Body of pancreas (tissue), 4 donors: ENCODE data around the gene KRT74. TPM values are rescaled to one million over a fixed set of nuclear protein-coding genes. Genes with fewer than 3 reads are reported as not detected.

ENCODE experiments used
- ATAC-seq: fragments of 150-250 bp; one replicate; pipeline ENCODE4 v1.9.1; 2016
- DNase-seq, 4 donors: peaks; one replicate each; pipeline ENCODE4 v3.0.0-alpha.2; 2019
- H3K27ac ChIP-seq, 4 donors: fragments of 200-600 bp; sonication (generic); 1 replicate in 3 of 4; 2 replicates in 1 of 4; pipeline versions ENCODE4 v1.5.1 to v1.6.1; 2016 to 2019; ENCODE audit warnings: mild to moderate bottlenecking in 1 of 4, mixed read lengths in 1 of 4, moderate library complexity in 1 of 4
- H3K27me3 ChIP-seq, 2 donors: fragments of 200-600 bp; sonication (generic); one replicate each; pipeline ENCODE4 v1.6.0; 2016; ENCODE audit warnings: mild to moderate bottlenecking in 1 of 2
- H3K36me3 ChIP-seq, 2 donors: fragments of 200-600 bp; sonication (generic); replicated peaks in 1 of 2; 2 replicates each; pipeline ENCODE4 v1.5.1; 2016; ENCODE audit warnings: low read depth in 2 of 2; ENCODE audit not compliant: insufficient read depth in 1 of 2
- H3K4me1 ChIP-seq: fragments of 200-600 bp; sonication (generic); one replicate; pipeline ENCODE4 v1.6.0; 2016
- H3K4me3 ChIP-seq, 2 donors: fragments of 200-600 bp; sonication (generic); 1 replicate in 1 of 2; 2 replicates in 1 of 2; pipeline ENCODE4 v1.5.1; 2016 to 2019
- H3K9me3 ChIP-seq, 3 donors: fragments of 200-600 bp; sonication (generic); 1 replicate in 2 of 3; 2 replicates in 1 of 3; pipeline ENCODE4 v1.5.1; 2016
- POLR2A ChIP-seq, 3 donors: fragments of 450-650 bp; IDR thresholded peaks; one replicate each; pipeline ENCODE4 v1.6.1; 2016; ENCODE audit warnings: antibody characterized with exemption in 3 of 3, mild to moderate bottlenecking in 2 of 3
- WGBS, 2 donors: methylation state at CpG; one replicate each; pipeline ENCODE4 v1.1.5; 2017; 5-methylcytosine and 5-hydroxymethylcytosine counted together
- intact Hi-C: fragments of 100-400 bp; cut with DNase I; formaldehyde crosslinking; loops from one replicate; pipeline ENCODE4 v1.15.1; 2023
- total RNA-seq, 2 donors: library from RNA; depleted of rRNA; stranded (reverse); fragments of >200 nt; gene quantifications; one replicate each; pipeline ENCODE4 v1.1.0, GENCODE V29; 2016
- TF ChIP-seq, protein P1 (sequence below), 7 experiments: fragments of 450-650 bp in 4 of 7; fragments of 200-600 bp in 3 of 7; sonication (generic) in 3 of 7; IDR thresholded peaks; one replicate each; pipeline ENCODE4 v1.5.1; 2016 to 2019; ENCODE audit warnings: antibody characterized with exemption in 7 of 7

Gene KRT74
- total RNA-seq, 2 donors from 2014 or later = not detected

DNA sequence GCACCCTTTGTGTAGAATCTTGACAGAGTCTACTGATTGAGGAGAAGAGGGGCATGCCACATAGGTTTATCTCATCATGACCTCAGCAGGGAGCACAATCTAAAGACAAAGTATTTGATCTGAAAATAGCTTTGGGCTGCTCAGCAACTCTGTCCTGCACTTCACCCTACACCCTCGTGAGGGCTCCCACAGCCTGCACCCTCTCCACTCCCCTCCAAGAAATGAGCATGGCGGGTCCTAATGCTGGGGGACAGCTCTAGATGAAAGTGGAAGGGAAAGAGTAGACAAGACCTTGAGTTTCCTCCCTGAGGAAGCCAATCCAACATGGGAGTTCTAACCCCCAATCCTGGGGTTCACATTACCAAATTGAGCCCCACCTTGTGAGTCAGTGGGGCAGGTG lies 42.7 kb downstream of the KRT74 start:
- no peaks in the 10 kb centered on the region for H3K27me3 ChIP-seq
- no peak overlapping the region for H3K27ac ChIP-seq
- intact Hi-C loops = no loop called here
- DNase-seq = no peak
- no peaks in the 10 kb centered on the region for H3K9me3 ChIP-seq
- WGBS, 2 donors = 75 to 77% methylated on average over 2 of the region's 2 CpGs
- no peak overlapping the region for H3K4me3 ChIP-seq
- H3K4me1 ChIP-seq = peaks cover 7% of the 10 kb centered on the region
- no peaks in the 10 kb centered on the region for H3K36me3 ChIP-seq
- no peak for ATAC-seq
- TF ChIP-seq, protein P1, sequence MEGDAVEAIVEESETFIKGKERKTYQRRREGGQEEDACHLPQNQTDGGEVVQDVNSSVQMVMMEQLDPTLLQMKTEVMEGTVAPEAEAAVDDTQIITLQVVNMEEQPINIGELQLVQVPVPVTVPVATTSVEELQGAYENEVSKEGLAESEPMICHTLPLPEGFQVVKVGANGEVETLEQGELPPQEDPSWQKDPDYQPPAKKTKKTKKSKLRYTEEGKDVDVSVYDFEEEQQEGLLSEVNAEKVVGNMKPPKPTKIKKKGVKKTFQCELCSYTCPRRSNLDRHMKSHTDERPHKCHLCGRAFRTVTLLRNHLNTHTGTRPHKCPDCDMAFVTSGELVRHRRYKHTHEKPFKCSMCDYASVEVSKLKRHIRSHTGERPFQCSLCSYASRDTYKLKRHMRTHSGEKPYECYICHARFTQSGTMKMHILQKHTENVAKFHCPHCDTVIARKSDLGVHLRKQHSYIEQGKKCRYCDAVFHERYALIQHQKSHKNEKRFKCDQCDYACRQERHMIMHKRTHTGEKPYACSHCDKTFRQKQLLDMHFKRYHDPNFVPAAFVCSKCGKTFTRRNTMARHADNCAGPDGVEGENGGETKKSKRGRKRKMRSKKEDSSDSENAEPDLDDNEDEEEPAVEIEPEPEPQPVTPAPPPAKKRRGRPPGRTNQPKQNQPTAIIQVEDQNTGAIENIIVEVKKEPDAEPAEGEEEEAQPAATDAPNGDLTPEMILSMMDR (IDR thresholded peaks at IDR 0.05) = no peak

DNA sequence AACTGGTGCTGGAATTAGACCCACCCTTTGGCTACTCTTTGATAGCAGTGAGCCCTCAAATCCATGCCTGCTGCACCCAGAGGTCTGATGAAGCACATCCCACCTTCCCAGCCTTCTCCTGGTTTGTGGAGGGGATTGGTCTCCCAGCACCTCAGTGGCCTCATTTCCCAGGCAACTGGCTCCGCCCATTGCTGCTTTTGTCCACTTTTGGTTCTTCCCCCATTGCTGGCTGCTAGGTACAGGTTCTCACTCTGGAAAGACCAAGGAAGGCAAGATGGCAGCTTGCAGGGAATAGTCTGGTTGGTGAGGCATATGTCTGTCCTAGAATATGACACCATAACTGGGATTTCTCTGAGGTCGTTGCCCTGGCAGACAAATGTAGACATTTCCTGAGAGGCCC lies 43.3 kb downstream of the KRT74 start:
- H3K4me1 ChIP-seq = peaks cover 7% of the 10 kb centered on the region
- intact Hi-C loops = no loop called here
- no peak overlapping the region for H3K27ac ChIP-seq
- no peak overlapping the region for H3K4me3 ChIP-seq
- DNase-seq (no peak), ATAC-seq (no peak)
- no peaks in the 10 kb centered on the region for H3K9me3 ChIP-seq
- no peaks in the 10 kb centered on the region for H3K36me3 ChIP-seq
- TF ChIP-seq POLR2A (IDR thresholded peaks at IDR 0.05) = no peak
- TF ChIP-seq, protein P1 (IDR thresholded peaks at IDR 0.05) = no peak
- WGBS, 2 donors = 58 to 70% methylated on average over 2 of the region's 2 CpGs
- H3K27me3 ChIP-seq = no peaks in the 10 kb centered on the region

DNA sequence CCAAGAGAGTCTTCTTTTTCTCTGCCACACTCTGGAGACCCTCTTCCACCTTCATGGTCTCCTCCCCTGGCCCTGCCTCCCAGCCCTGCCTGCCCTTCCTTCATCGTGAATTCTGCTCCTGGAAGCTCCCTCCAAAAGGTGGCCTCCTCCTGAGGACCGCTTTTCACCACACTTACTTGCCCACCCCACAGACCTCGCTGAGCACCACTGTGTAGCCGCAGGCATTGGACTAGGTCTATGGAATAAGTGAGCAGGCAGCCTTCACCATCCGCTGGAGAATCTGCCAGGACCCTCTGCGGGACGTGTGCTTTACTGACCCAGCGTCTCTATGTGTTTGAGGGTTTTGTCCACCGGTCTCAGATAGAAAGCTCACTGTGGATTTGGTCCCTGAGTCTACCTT lies 43.8 kb downstream of the KRT74 start:
- intact Hi-C loops = no loop called here
- no peak for DNase-seq
- peaks cover 7% of the 10 kb centered on the region for H3K4me1 ChIP-seq

DNA sequence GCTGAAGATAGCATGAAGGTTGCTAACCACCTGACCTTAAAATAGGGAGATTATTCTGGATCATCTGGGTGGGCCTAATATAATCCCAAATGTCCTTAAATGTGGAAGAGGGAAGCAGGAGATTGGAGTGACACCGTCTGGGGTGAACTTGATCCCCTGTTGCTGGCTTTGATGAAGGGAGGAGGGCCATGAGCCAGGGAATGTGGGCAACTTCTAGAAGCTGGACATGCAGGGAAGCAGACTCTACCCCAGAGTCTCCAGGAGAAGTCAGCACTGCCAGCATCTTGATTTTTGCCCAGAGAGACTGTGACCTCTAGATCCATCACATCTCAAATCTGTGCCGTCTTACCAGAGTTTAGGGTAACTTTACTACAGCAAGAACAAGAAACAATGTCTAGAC lies 44.2 kb downstream of the KRT74 start:
- peak overlapping the region in 2 of 4 donors; percentile 39 to 79 for H3K27ac ChIP-seq
- H3K36me3 ChIP-seq = no peaks in the 10 kb centered on the region
- DNase-seq (no peak), ATAC-seq (no peak)
- H3K9me3 ChIP-seq = no peaks in the 10 kb centered on the region
- H3K4me3 ChIP-seq = no peak overlapping the region
- intact Hi-C loops = no loop called here
- TF ChIP-seq, protein P1 (IDR thresholded peaks at IDR 0.05) = no peak
- no peaks in the 10 kb centered on the region for H3K27me3 ChIP-seq
- H3K4me1 ChIP-seq = peaks cover 7% of the 10 kb centered on the region
- WGBS, 2 donors = 85 to 94% methylated on average over 2 of the region's 2 CpGs

More for the DNA sequence above, 43.8 kb downstream of the KRT74 start:
- WGBS, 2 donors = 86 to 91% methylated on average over 9 of the region's 9 CpGs
- Histone ChIP-seq H3K27me3 (no peaks in the 10 kb centered on the region), H3K9me3 (no peaks in the 10 kb centered on the region), H3K4me3 (no peak overlapping the region), H3K27ac (peak overlapping the region in 1 of 4 donors; percentile 79), H3K36me3 (no peaks in the 10 kb centered on the region)
- no peak for ATAC-seq
- TF ChIP-seq POLR2A (IDR thresholded peaks at IDR 0.05) = no peak
- TF ChIP-seq, protein P1 (IDR thresholded peaks at IDR 0.05) = no peak

DNA sequence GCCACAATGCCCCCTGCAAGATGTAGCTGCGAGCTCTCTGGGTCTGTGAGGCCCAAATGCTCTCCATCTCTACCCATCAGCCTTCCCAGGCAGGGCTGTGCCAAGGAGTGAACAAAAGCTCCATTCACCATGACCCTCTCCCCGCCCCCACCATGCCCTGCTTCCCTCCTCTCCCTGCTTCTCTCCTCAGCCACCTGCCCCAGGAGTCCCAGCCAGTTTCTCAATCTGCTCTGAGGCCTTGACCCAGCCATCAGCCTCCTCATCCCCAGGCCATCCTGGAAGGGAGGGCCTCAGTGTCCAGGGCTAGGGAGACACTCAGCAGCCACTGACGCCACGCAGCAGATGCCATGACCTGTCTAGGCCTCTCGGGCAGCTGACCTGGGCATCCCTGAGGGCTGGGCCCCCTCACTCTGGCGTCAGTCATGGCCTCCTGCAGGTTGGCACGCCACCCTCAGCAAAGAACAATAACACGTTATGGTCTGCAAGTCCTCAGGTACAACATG lies 45.0 kb downstream of the KRT74 start:
- Histone ChIP-seq H3K27me3 (no peaks in the 10 kb centered on the region), H3K36me3 (no peaks in the 10 kb centered on the region), H3K4me1 (peaks cover 7% of the 10 kb centered on the region), H3K9me3 (no peaks in the 10 kb centered on the region), H3K4me3 (no peak overlapping the region), H3K27ac (peak overlapping the region in 3 of 4 donors; percentile 12 to 79 (median 39))
- peak; percentile 46 to 60 (median 53) for DNase-seq
- ATAC-seq = peak; percentile 80
- TF ChIP-seq, protein P1 (IDR thresholded peaks at IDR 0.05) = no peak
- no peak for TF ChIP-seq POLR2A (IDR thresholded peaks at IDR 0.05)
- WGBS, 2 donors = 38 to 60% methylated on average over 5 to 8 of the region's 8 CpGs
- intact Hi-C loops = no loop called here
